ENCODE data around the gene FERMT2.

FERMT2 gene

DNA sequence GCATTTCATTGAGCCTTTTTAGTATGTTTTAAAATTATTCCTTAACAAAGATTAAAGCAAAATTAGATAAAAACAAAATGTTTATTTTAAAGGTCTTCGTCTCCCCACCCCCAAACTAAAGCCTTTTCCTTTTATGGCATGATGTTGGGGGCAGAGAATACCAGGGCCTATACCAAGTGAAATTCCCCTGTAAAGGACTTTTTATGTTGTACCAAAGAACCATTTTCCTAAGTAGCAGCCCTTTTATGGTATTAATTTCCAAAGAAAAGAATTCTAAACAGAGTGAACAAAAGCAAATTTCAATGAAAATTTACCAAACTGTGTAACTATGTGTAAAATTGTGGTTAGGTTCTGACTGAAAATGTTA is 87.5 kb downstream of the FERMT2 start:
- DNase-seq (ENCODE audit: low read depth) = peak; percentile 63

DNA sequence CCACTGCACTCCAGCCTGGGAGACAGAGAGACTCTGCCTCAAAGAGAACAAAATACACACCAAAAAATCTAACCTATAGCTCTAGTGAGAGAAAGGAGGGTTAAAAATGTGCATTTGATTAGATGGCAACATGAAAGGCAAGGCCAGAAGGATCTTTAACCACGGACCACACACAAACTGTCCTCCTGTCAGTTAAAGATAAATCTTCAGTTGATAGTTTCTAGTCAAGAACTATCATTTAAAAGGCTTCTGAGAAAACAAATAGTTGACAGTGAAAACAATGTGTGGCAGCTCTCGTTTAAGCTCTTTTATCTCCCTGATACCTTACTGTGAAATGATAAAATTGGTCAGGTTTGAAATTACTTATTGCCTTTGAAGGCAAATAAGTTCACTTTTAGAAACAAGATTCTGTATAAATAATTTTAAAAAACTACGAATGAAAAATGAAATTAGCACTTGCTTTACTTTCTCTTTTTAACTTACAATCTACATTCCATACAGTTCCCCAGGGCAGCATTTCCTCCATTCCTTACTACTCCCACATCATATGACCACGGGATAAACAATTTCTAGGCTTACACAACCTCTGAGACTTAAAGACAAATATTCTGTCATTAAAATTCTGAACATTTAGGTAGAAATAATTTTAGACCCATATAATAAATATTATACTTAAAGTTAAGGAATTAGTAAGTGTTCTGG is 88.1 kb downstream of the FERMT2 start:
- peak; percentile 83 for DNase-seq (ENCODE audit: low read depth)

DNA sequence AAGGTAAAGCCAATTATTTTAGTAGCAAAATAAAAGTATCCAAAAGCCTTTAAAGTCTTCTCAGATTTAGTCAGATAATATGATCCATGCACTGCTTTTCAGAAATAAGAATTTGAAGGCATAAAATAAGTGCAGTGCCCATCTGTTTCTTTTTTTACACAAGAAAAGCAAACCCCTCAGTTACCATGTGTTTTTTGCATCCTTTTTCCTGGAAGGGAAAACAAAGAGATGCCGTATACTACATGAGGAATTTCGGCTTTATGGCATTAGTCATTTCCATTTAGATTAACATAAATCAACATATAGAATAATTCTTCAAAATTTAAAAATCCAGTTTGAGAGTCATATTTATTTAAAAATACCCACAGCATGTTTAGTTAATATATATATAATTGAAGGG is 89.4 kb downstream of the FERMT2 start:
- no peak for DNase-seq (ENCODE audit: low read depth)

DNA sequence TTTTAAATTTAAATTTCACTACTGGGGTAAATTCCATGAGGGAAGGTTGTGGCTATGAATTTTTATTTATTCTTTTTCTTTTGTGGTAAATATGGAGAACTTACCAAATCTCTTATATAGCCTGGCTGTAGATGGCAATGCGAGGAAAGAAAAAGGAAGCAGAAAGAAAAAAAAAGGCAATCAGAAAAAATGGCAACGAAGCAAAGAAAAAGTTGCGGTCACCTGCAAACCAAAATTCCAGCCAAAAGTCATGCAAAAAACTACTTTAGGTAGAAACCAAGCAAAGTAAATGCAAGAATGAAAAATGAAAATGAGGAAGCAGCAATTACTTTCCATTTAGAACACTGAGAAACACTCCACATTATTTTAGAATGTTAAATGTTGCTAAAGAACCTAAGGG is 89.9 kb downstream of the FERMT2 start:
- DNase-seq (ENCODE audit: low read depth) = no peak

DNA sequence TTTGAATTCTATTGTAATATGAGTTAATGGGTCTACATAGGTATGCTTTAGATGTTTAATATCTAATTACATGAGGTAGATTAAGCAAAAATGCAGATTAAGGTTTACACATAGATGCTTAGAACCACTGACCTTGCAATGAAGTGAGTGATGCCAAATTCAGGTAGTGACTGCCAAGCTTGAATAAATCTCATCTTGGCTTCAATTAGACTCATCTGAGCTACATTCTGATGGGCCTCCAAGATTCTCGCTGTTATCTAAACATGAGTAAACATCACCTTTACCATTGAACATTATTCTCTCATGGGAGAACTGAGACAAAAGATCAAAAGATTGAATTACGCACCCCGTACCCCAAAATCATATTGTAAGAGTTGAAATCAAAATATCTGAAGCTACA is 90.6 kb downstream of the FERMT2 start:
- DNase-seq (ENCODE audit: low read depth) = no peak

DNA sequence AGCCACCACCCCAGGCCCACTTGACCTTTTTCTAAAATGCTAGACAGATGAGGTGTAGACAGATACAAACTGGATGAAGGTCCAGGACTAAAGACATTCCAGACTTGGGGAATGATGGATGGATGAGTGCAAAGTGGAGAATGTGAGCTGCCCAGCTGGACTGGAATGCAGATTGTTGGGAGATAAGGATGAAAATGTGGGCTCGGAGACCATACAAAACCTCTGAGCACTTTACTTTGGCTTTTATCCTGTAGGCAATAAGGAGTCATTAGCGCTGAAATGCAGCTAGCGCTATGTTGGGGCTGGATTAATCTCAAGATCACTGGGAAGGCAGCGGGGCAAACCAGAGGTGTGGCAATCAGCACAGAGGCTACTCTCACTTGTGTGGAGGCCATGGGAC is 94.7 kb downstream of the FERMT2 start:
- peak; percentile 77 for DNase-seq (ENCODE audit: low read depth)

DNA sequence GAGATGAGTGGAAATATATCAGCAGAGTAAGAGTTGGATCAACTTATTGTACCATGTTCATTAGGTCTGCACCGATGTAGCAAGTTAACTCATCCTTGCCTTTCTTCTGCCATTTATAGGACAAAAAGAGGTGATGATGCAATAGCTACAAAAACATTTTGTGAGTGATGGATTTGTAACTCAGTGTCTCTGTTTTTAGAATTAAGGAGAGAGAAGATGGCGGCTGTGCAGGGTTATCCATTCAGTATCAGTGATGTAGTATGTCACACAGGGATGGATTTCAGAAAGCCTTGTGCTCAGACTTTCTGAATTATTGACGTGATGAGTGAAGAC is 97.4 kb downstream of the FERMT2 start:
- DNase-seq (ENCODE audit: low read depth) = no peak

DNA sequence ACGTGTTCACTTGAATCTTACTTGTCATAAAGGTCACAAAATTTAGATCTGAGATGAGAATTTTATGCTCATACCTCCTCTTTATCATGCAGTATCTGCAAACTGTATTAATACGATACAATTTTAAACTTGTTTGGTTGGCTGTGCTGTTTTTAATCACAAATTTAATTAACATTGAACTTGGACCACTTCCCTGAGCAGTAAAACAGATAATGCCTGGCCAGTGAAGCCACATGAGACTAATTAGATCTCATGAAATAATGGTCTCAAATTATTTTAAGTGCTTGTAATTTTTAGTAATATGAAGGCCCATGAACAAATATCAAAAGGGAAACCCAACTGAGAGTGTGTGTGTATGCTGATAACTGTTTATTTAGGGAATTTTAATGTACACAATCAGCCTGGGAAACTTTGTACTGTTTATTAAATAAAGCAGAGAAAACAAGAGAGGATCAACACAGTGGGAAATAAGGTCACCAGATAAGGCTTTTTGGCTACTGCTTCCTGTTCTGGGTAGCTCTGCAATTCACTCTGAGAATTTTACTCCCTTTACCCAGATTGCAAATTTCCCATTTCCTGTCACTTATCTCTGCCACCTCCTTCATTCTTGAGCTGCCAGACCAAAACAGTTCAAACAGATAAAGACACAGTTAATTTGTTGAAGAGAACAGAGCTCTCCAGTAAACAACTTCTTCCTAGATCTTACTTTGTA is 97.9 kb downstream of the FERMT2 start:
- DNase-seq (ENCODE audit: low read depth) = peak; percentile 40

DNA sequence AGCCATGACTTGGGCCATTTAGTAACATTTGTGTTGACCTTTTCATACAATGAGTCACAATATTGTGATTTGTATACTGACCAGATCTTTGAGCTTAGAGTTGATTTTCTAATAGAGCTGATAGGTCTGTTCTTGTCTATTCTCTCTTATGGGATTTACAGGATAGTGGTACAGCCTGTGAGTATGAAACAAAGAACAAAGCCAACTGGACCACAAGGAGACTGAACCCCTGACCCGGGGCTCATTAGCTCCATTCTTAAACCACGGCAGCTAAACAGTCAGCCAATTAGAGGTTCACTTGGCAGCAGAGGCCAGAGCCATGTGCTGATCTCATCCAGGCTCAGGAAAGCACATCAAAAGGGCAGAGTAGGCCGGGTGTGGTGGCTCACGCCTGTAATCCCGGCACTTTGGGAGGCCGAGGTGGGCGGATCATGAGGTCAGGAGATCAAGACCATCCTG is 100.4 kb downstream of the FERMT2 start:
- peak; percentile 43 for DNase-seq (ENCODE audit: low read depth)

DNA sequence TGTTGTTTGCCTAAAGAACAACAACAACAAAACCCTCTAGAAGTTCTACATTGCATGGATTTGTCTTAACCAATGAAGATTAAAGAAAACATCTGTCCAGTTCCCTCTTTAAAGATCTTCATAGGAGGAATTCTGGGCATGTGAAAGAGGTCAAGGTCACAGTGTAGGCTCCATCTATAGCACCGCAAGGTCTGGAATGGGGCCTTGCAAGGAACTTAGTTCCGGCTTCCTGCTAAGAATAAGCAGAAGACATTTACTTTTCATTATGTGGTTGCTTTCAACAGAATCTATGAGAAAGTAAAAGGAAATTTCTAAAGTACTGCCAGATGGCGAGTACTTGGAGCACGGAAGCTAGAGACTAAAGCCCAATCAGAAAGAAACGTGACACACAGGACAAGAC is 102.2 kb downstream of the FERMT2 start:
- peak; percentile 70 for DNase-seq (ENCODE audit: low read depth)

DNA sequence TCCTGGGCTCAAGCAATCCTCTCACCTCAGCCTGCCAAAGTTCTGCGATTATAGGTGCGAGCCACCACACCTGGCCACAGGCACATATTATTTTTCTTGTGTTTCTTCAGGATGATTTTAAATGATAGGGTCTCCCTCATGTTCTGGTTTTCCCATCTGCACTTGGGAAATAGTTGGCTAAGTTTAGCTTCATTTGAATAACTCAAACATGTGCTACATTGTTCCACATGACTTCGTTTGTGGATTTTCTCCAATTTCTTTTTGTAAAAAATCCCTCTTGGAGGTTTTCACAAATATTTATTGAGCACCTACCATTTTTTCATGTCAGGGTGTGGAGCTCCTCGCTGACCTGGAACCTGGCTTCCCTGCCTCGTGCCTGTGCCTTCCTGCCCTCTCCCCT is 104.3 kb downstream of the FERMT2 start:
- DNase-seq (ENCODE audit: low read depth) = no peak

DNA sequence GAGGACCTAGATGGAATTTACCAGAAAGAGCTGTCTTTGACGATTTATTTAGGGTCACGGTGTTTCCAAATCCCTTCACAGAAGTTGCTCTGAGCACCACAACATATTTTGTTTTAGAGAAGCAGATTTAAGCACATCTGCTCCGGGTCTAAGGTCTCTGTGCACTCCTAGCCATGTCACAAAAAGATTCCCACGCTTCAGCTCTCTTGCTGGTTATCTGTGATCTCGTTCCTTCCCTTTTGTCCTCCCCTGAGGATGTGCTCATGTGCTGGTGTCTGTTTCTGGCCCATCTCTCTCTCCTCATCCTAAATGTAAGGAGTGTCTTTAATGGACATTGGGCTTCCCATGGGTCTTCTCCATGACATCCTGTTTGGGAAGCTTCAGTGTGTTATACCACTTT is 105.8 kb downstream of the FERMT2 start:
- peak; percentile 46 for DNase-seq (ENCODE audit: low read depth)

DNA sequence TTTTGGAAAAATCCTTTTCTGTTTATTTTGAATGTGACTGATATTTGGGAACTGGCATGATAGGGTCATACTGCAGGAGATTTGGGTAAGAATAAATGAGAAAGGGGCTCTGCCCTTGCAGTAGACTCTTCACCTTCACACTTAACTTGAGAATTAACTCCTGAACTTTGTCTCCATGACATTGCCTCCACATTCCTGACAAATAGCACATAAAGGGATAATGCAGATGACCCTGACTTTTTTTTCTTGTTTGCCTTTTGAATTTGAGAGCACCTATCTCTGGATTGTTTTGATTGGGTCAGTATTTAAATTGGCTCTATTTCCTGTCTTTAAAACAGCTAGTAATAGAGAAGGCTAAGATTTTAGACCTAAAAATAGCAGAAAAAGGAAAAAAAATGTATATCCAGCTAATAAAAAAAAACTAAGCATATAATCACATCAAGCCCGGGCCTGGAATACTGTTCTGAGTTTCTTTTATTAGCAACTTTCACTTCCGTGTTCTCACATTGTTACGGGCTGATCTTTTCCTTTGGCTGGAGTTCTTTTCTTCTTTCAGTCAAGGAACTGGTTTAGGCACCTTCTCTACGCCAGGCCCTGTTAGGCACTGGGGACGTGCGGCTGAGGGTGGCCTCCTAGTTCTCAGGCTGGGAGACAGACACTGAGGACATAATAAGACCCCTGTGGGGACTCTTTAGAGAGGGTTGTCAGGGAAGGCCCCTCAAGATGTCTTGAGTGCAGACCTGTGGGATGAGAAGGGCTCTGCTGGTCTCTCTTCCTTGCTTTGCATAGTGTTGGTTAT is 106.4 kb downstream of the FERMT2 start:
- DNase-seq (ENCODE audit: low read depth) = peak; percentile 57

DNA sequence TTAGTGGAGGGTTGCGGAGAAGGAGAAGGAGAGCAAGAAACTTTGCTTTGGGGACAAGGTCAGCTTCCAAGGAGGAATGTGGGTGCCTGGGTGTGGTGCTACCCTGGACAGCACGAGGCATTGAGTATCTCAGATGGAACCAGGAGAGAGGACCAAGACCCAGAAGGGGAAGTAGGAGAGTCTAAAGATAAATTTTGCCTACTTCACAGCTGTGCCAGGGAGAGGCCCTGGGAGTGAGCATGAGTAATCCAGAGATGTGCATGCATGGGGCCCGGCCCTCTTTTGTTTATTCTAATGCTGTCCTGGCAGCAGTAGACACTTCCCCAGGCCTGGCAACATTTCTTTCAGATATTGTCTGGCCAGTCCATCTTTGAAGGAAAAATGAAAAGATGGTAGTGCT is 110.0 kb downstream of the FERMT2 start:
- peak; percentile 83 for DNase-seq (ENCODE audit: low read depth)

DNA sequence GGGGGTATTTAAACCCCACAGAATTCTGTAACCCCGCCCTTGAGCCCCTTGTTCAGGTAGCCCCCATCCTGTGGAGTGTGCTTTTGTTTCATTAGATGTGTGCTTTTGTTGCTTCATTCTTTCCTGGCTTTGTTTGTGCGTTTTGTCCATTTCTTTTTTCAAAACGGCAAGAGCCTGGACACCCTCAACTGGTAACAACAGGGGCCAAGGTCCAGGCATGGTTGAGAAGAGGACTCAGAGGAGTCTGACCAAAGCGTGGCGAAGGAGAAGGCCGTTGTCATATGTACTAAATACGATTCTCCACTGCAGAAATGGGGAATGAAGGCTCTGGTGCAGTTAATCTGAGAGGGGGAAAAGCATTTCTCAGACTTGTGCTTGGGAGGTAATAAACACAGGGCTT is 113.4 kb downstream of the FERMT2 start:
- DNase-seq (ENCODE audit: low read depth) = no peak

DNA sequence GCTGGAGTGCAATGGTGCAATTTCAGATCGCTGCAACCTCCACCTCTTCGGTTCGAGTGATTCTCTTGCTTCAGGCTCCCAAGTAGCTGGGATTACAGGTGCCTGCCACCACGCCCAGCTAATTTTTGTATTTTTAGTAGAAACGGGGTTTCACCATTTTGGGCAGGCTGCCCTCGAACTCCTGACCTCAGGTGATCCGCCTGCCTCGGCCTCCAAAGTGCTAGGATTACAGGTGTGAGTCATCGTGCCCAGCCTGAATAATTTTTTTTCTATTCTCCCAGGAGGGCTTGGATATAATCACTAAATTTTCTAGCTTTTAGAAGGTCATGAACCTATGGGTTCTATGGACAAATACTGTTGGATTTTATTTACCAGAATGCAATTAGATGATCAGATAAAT is 114.8 kb downstream of the FERMT2 start:
- DNase-seq (ENCODE audit: low read depth) = no peak

DNA sequence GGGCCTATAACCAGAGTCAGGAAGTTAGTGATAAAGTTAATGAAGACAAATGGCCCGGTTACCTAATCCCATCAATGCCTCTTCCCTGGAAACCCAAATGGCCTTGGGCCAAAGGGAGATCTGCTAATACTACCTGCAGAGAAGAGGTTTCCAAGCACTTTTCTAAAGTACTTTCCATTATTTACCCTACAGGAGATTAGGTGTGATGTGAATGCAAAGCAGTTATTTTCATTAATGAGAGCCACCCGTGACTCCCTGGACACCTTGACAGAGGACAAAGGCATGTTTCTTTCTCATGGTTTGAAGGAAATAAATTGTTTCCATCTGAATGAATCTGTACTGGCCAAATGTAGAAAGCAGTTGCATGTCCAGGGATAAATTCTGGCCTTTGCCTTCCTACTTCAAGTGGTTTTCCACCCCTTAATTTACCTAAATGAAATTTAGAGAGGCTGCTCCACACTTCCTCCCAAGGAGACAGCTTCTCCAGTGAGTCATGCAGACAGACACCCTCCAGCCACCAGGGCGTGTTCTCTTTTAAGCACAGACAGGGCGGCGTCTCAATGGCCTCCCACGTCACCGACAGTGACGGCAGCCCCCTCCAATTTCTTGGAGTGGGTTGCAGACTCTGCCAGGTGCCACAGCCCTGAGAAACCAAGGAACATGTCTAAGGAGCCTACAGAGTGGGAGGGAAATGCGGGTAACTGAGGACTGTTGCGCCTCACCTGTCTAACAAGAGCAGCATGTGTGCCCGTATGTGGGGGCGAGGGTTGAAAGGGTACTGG is 115.5 kb downstream of the FERMT2 start:
- peak; percentile 90 for DNase-seq (ENCODE audit: low read depth)

DNA sequence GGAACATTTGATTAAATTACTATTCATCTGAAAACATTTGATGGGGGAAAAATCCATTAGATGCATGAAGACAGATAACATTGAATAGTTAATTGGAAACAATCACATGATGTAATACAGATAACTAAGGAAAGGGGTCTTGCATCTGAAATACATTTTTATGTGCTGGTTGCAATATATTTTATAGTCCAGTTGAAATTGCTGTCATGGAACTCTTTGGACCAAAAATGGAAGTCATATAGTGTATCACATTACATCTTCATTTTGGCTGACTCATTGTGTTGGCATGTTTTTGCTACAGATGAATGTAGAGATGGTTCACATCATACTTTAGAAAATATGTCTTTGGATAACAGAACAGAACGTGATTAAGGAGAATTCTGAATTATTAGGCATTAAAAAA is 116.4 kb downstream of the FERMT2 start:
- DNase-seq (ENCODE audit: low read depth) = peak; percentile 96

DNA sequence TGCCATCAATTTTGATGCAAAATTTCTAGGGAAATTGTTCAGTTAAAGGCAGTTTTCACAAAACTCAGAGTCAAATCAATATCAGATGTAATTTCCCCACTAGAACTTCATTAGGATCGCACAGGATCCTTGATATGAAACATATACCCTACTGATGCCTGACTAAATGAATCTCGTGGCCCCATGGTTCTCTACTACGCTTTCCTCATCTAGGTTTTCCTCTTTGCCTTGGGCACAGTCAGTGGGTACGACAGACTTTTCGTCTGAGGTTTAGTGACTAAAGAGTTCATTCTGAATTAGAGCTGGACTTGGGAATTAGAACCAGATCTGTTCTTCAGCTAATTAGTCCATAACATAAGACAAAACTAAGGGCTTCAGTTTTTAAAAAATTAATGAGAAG is 117.0 kb downstream of the FERMT2 start:
- peak; percentile 41 for DNase-seq (ENCODE audit: low read depth)

DNA sequence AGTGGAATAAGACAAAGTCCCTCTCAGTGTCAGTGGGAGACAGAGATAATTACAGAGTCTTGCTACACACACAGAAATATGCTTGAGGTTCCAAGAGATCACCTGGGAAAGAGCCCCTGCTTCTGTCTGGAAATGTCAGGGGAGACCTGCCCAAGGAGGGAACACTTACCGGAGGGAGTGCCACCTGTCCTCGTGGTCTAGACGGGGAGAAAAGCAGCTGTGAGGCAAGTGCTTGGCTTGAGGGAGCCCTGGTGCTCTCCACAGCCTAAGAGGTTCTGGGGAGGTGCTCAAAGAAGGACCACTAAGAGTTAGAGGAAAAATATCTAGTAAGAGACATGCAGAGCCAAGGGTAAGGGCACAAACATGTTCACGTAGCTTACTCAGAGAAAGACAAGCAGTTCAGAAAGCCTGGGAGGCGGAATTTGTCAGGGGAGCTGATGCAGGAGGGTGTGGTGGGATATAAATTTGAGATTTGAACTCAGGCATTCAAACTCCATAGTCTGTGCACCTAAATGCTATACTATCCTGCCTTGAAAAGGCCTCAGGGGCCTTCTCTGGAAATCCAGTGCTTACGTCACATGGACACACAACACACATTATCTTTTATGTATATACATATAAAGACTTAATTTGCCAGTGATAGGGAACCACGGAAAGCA is 121.2 kb downstream of the FERMT2 start:
- DNase-seq (ENCODE audit: low read depth) = no peak

DNA sequence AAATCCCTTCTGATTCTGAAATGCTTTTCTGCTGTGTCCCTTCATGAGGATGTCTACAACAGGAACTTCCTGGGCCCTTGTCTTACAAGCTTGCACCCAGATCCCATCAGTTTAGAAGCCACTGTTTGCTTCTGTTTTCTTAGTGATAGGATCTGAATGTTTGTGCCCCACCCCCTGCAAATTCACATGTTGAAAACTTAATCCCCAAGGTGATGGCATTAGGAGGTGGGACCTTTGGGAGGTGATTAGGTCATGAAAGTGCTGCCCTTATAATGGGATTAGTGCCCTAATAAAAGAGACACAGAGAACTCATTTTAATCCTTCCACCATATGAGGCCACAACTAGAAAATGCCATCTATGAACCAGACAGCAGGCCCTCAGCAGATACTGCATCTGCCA is 123.4 kb downstream of the FERMT2 start:
- DNase-seq (ENCODE audit: low read depth) = no peak

DNA sequence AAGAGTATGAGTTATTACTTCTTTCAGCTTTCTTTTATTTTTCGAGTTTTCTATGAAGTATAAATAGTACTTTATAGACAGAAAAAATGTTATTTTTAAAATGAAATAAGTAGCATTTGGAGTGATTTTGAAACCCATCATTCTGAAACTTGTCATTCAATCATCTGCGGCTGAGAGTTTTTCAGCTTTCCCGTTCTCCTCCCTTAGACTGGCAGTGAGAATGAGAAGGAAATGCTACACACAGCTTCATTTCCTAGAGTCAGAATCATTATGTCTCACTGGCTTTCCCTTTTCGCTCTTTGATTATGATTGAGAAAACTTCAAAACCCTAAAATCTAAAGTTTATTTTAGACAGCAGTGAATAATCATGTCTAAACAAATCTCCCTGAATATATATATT is 125.8 kb downstream of the FERMT2 start:
- DNase-seq (ENCODE audit: low read depth) = no peak
